GM19395 (cell line): ENCODE results near the gene MAPKAP1.
A peak's percentile ranks its signal among the peaks of the same experiment; 100 is the strongest.
"Not testable (repeated sequence)": the region's sequence is repeated elsewhere in the genome, so short reads cannot be mapped to it uniquely, and the experiment has no call there.

Source experiments
- ATAC-seq: cut with Tn5 transposase; IDR thresholded peaks from one replicate; pipeline ENCODE4 v1.9.1; 2021; ENCODE audit warnings: mild to moderate bottlenecking, moderate library complexity; ENCODE audit not compliant: unreplicated experiment

MAPKAP1 gene

GRCh38 chr9:125732562-125732961 lies 25.6 kb upstream of the MAPKAP1 start:
- no peak for ATAC-seq

GRCh38 chr9:125730168-125730567 lies 23.2 kb upstream of the MAPKAP1 start:
- ATAC-seq, result no peak

- ATAC-seq, result no peak
These were observed 19.6 kb upstream of the MAPKAP1 start for GRCh38 chr9:125726456-125727132.

- ATAC-seq, result peak; percentile 29
These were observed 430 bp upstream of the MAPKAP1 start for GRCh38 chr9:125707472-125707804.

GRCh38 chr9:125705893-125706292 lies 1.1 kb downstream of the MAPKAP1 start:
- no peak for ATAC-seq

- no peak for ATAC-seq
These were observed 3.3 kb downstream of the MAPKAP1 start for GRCh38 chr9:125703662-125704061.

GRCh38 chr9:125701351-125701750 lies 5.7 kb downstream of the MAPKAP1 start:
- ATAC-seq, result no peak

GRCh38 chr9:125700791-125701190 lies 6.2 kb downstream of the MAPKAP1 start:
- peak; percentile 85 for ATAC-seq

GRCh38 chr9:125699870-125700269 lies 7.1 kb downstream of the MAPKAP1 start:
- no peak for ATAC-seq

- ATAC-seq, result no peak
These were observed 10.8 kb downstream of the MAPKAP1 start for GRCh38 chr9:125696106-125696647.

GRCh38 chr9:125695548-125695947 lies 11.5 kb downstream of the MAPKAP1 start:
- ATAC-seq, result not testable (repeated sequence)

GRCh38 chr9:125694478-125694877 lies 12.5 kb downstream of the MAPKAP1 start:
- no peak for ATAC-seq

GRCh38 chr9:125693492-125693891 lies 13.5 kb downstream of the MAPKAP1 start:
- ATAC-seq, result not testable (repeated sequence)

GRCh38 chr9:125691869-125692268 lies 15.1 kb downstream of the MAPKAP1 start:
- no peak for ATAC-seq

GRCh38 chr9:125690679-125691078 lies 16.3 kb downstream of the MAPKAP1 start:
- ATAC-seq, result no peak

- no peak for ATAC-seq
These were observed 19.7 kb downstream of the MAPKAP1 start for GRCh38 chr9:125687163-125687863.

GRCh38 chr9:125685167-125685566 lies 21.8 kb downstream of the MAPKAP1 start:
- ATAC-seq, result no peak

GRCh38 chr9:125683486-125683885 lies 23.5 kb downstream of the MAPKAP1 start:
- no peak for ATAC-seq

- no peak for ATAC-seq
These were observed 24.7 kb downstream of the MAPKAP1 start for GRCh38 chr9:125682340-125682739.

- ATAC-seq, result no peak
These were observed 25.4 kb downstream of the MAPKAP1 start for GRCh38 chr9:125681657-125682056.

- no peak for ATAC-seq
These were observed 25.9 kb downstream of the MAPKAP1 start for GRCh38 chr9:125681086-125681622.

- ATAC-seq, result no peak
These were observed 26.6 kb downstream of the MAPKAP1 start for GRCh38 chr9:125680445-125680844.
